Neuron (in vitro differentiated cells): ENCODE data around the gene NUP133.
"Not testable (repeated sequence)": the region's sequence is repeated elsewhere in the genome, so short reads cannot be mapped to it uniquely, and the experiment has no call there.

ENCODE experiments used
- H2AFZ ChIP-seq: one replicate; pipeline ENCODE4 v1.6.1; 2013; ENCODE audit warnings: low read depth, mild to moderate bottlenecking, inconsistent platforms, low read length, moderate library complexity
- H3K27me3 ChIP-seq: one replicate; pipeline ENCODE4 v1.6.1; 2013; ENCODE audit warnings: low read length; ENCODE audit not compliant: insufficient read depth
- H3K36me3 ChIP-seq: one replicate; pipeline ENCODE4 v1.6.1; 2013; ENCODE audit warnings: low read length; ENCODE audit not compliant: insufficient read depth
- H3K4me1 ChIP-seq: one replicate; pipeline ENCODE4 v1.6.1; 2013; ENCODE audit warnings: low read length; ENCODE audit not compliant: insufficient read depth
- H3K4me3 ChIP-seq: 2 replicates; pipeline ENCODE4 v1.5.1; 2013; ENCODE audit warnings: mild to moderate bottlenecking, low read length, moderate library complexity
- H3K9me3 ChIP-seq: one replicate; pipeline ENCODE4 v1.6.1; 2013; ENCODE audit warnings: low read length

NUP133 gene

DNA sequence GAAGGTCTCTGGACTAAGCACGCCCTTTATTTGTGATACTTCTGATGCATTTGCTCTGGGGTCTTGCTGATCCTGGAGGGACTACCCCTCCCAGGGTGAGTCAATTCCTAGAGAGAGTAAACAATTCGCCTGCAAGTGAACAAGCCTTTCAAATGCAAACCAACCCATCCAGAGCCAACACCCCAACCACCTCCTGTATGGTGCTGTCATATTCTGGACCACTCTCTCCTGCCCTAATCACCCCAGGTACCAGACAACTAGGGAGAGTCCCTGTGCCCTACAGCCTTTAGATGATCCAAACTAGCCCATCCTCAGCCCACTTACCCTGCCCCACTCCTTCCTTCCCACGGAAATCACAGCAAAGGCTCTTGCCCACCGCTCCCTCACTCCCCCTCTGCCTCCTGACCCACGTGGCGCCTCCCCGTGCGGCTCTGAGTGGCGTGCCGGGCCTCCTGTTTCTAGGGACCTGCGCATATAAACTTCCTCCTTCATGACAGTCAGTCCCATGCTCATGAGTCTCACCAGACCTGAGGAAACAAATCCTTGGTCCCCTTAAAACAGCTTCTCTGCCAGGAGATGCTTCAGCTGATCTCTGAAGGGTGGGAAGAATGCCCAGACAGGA is 111.4 kb downstream of the NUP133 start:
- no peaks in the 10 kb centered on the region for H3K4me1 ChIP-seq
- no peak overlapping the region for H3K4me3 ChIP-seq
- H2AFZ ChIP-seq: no peak overlapping the region
- H3K27me3 ChIP-seq: peaks cover 4% of the 10 kb centered on the region
- H3K36me3 ChIP-seq: no peaks in the 10 kb centered on the region
- H3K9me3 ChIP-seq: no peaks in the 10 kb centered on the region

DNA sequence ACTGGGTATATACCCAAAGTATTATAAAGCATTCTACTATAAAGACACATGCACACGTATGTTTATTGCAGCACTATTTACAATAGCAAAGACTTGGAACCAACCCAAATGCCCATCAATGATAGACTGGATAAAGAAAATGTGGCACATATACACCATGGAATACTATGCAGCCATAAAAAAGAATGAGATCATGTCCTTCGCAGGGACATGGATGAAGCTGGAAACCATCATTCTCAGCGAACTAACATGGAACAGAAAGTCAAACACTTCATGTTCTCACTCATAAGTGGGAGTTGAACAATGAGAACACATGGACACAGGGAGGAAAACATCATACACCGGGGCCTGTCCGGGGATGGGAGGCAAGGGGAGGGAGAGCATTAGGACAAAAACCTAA is 113.6 kb downstream of the NUP133 start:
- H2AFZ ChIP-seq, H3K27me3 ChIP-seq, H3K9me3 ChIP-seq, H3K36me3 ChIP-seq, H3K4me3 ChIP-seq, H3K4me1 ChIP-seq: not testable (repeated sequence)

DNA sequence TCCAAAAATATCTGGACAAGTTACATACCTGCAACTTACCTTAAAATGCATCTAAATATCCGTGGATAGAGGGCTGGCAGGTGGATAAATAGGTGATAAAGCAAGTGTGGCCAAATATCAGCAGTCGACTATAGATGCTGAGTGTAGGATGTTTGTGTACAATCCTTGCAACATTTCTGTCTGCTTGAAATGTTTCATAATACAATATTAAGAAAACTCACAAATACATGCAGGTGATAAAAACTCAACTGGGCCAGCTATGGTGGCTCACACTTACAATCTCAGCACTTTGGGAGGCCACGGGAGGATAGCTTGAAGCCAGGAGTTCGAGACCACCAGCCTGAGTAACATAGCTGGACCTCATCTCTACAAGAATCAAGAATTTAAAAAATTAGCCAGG is 115.2 kb downstream of the NUP133 start:
- Histone ChIP-seq H2AFZ (no peak overlapping the region), H3K9me3 (no peaks in the 10 kb centered on the region), H3K36me3 (no peaks in the 10 kb centered on the region), H3K27me3 (peaks cover 4% of the 10 kb centered on the region), H3K4me1 (no peaks in the 10 kb centered on the region), H3K4me3 (no peak overlapping the region)
